Upper lobe of right lung (tissue), 1 donor: ENCODE data around the gene LRRC49. TPM values are rescaled to one million over a fixed set of nuclear protein-coding genes. Genes with fewer than 3 reads are reported as not detected.

Experiments used
- ATAC-seq: fragments of 200-7000 bp; cut with Tn5 transposase; one replicate; pipeline ENCODE4 v1.9.1; 2020; ENCODE audit warnings: mild to moderate bottlenecking, moderate library complexity
- DNase-seq: peaks from one replicate; pipeline ENCODE4 v3.0.0-alpha.2; 2020
- H3K27ac ChIP-seq: fragments of 200-600 bp; one replicate; pipeline ENCODE4 v1.8.0; 2022
- H3K27me3 ChIP-seq: fragments of 200-600 bp; one replicate; pipeline ENCODE4 v1.8.0; 2022; ENCODE audit warnings: mild to moderate bottlenecking
- H3K36me3 ChIP-seq: fragments of 200-600 bp; one replicate; pipeline ENCODE4 v1.8.0; 2022
- H3K4me1 ChIP-seq: fragments of 200-600 bp; one replicate; pipeline ENCODE4 v1.8.0; 2022
- H3K4me3 ChIP-seq: fragments of 200-600 bp; one replicate; pipeline ENCODE4 v1.8.0; 2022; ENCODE audit warnings: mild to moderate bottlenecking
- H3K9me3 ChIP-seq: fragments of 200-600 bp; one replicate; pipeline ENCODE4 v1.8.0; 2022
- CTCF ChIP-seq: fragments of 200-600 bp; IDR thresholded peaks from one replicate; pipeline ENCODE4 v1.8.0; 2022; ENCODE audit warnings: antibody characterized with exemption
- intact Hi-C: fragments of 100-400 bp; cut with DNase I; formaldehyde crosslinking; loops from one replicate; pipeline ENCODE4 v1.11.0; 2022
- total RNA-seq: library from RNA; stranded (reverse); fragmentation: NEBNext Ultra II Directional; extraction: Animal tissue kit (Norgen Biotek cat#: 25700); gene quantifications from one replicate; pipeline ENCODE4 v1.2.1, GENCODE V29; 2021
- donor health status: DM: no; HTN: yes; CAD: no; lungs with severe emphysema.

LRRC49 gene
- total RNA-seq, 1 donor from 2014 or later = 4.3 TPM

- intact Hi-C loops = no loop called here
- ATAC-seq = no peak
- no peaks in the 10 kb centered on the region for H3K27me3 ChIP-seq
- H3K4me1 ChIP-seq = no peaks in the 10 kb centered on the region
- TF ChIP-seq CTCF = no peak
- H3K9me3 ChIP-seq = no peaks in the 10 kb centered on the region
- H3K36me3 ChIP-seq = no peaks in the 10 kb centered on the region
- no peak overlapping the region for H3K4me3 ChIP-seq
- no peak for DNase-seq
- H3K27ac ChIP-seq = no peak overlapping the region
Observed at GRCh38 chr15:70954733-70955132, 62.1 kb downstream of the LRRC49 start.

GRCh38 chr15:70955151-70955550 is 62.5 kb downstream of the LRRC49 start:
- no peaks in the 10 kb centered on the region for H3K36me3 ChIP-seq
- no peaks in the 10 kb centered on the region for H3K9me3 ChIP-seq
- ATAC-seq (no peak), DNase-seq (no peak)
- no peak overlapping the region for H3K4me3 ChIP-seq
- H3K4me1 ChIP-seq = no peaks in the 10 kb centered on the region
- H3K27ac ChIP-seq = no peak overlapping the region
- no peak for TF ChIP-seq CTCF
- intact Hi-C loops = no loop called here
- no peaks in the 10 kb centered on the region for H3K27me3 ChIP-seq

- Histone ChIP-seq H3K27ac (no peak overlapping the region), H3K4me3 (no peak overlapping the region), H3K36me3 (no peaks in the 10 kb centered on the region), H3K4me1 (no peaks in the 10 kb centered on the region), H3K9me3 (no peaks in the 10 kb centered on the region), H3K27me3 (no peaks in the 10 kb centered on the region)
- DNase-seq = no peak
- intact Hi-C loops = no loop called here
- TF ChIP-seq CTCF = no peak
- no peak for ATAC-seq
Observed at GRCh38 chr15:70956201-70956995, 63.8 kb downstream of the LRRC49 start.

- ATAC-seq = no peak
- Histone ChIP-seq H3K9me3 (no peaks in the 10 kb centered on the region), H3K4me3 (no peak overlapping the region), H3K27ac (no peak overlapping the region), H3K27me3 (no peaks in the 10 kb centered on the region), H3K4me1 (no peaks in the 10 kb centered on the region), H3K36me3 (no peaks in the 10 kb centered on the region)
- intact Hi-C loops = no loop called here
- no peak for TF ChIP-seq CTCF
- no peak for DNase-seq
Observed at GRCh38 chr15:70962084-70962483, 69.5 kb downstream of the LRRC49 start.

- Histone ChIP-seq H3K27me3 (no peaks in the 10 kb centered on the region), H3K27ac (no peak overlapping the region), H3K4me1 (no peaks in the 10 kb centered on the region), H3K36me3 (no peaks in the 10 kb centered on the region), H3K4me3 (no peak overlapping the region), H3K9me3 (no peaks in the 10 kb centered on the region)
- intact Hi-C loops = no loop called here
- TF ChIP-seq CTCF = no peak
- no peak for DNase-seq
- no peak for ATAC-seq
Observed at GRCh38 chr15:70963199-70963598, 70.6 kb downstream of the LRRC49 start.
